HepG2 (cell line): ENCODE results near the gene KLF12.

Source experiments
- ATF5 ChIP-seq: sonication (generic); formaldehyde crosslinking; IDR thresholded peaks from 2 replicates; pipeline ENCODE4 v1.4.0; 2020; ENCODE audit warnings: mild to moderate bottlenecking, low read depth, missing genetic modification reagents
- CTCF ChIP-seq: sonication (generic); formaldehyde crosslinking; IDR thresholded peaks from 2 replicates; pipeline ENCODE4 v1.5.0; 2020; ENCODE audit warnings: mild to moderate bottlenecking, missing genetic modification reagents, moderate library complexity
- ESRRA ChIP-seq: sonication (generic); formaldehyde crosslinking; IDR thresholded peaks from 2 replicates; pipeline ENCODE4 v1.5.1; 2020; ENCODE audit warnings: mild to moderate bottlenecking, low read depth, missing genetic modification reagents
- JARID2 ChIP-seq: sonication (generic); formaldehyde crosslinking; IDR thresholded peaks from 2 replicates; pipeline ENCODE4 v1.8.1; 2023; ENCODE audit warnings: missing genetic modification reagents, inconsistent platforms; ENCODE audit not compliant: insufficient replicate concordance
- NR2F1 ChIP-seq, 2 experiments: fragments of 450-650 bp in 1 of 2; formaldehyde crosslinking in 1 of 2; IDR thresholded peaks; 2 replicates each; pipeline versions ENCODE4 v1.5.0 to v1.6.1; 2016 to 2020; ENCODE audit warnings: mild to moderate bottlenecking in 1 of 2, missing compliant biosample characterization in 1 of 2, missing genetic modification reagents in 1 of 2, moderate library complexity in 1 of 2
- PHF21A ChIP-seq: sonication (generic); formaldehyde crosslinking; IDR thresholded peaks from 2 replicates; pipeline ENCODE4 v1.5.0; 2020; ENCODE audit warnings: mild to moderate bottlenecking, missing genetic modification reagents
- POGZ ChIP-seq: sonication (generic); formaldehyde crosslinking; IDR thresholded peaks from 2 replicates; pipeline ENCODE4 v1.4.0; 2020; ENCODE audit warnings: mild to moderate bottlenecking, missing genetic modification reagents
- SMC3 ChIP-seq: IDR thresholded peaks from 2 replicates; pipeline ENCODE4 v1.6.1; 2011; ENCODE audit warnings: low read length, improper control_type of control experiment
- TOE1 ChIP-seq: sonication (generic); formaldehyde crosslinking; IDR thresholded peaks from 2 replicates; pipeline ENCODE4 v1.4.0; 2020; ENCODE audit warnings: mild to moderate bottlenecking, missing genetic modification reagents
- ZFP62 ChIP-seq: sonication (generic); formaldehyde crosslinking; IDR thresholded peaks from 2 replicates; pipeline ENCODE4 v1.4.0; 2020; ENCODE audit warnings: missing genetic modification reagents
- ZNF121 ChIP-seq: sonication (generic); formaldehyde crosslinking; IDR thresholded peaks from 2 replicates; pipeline ENCODE4 v1.5.0; 2020; ENCODE audit warnings: mild to moderate bottlenecking, missing genetic modification reagents
- ZNF343 ChIP-seq: sonication (generic); formaldehyde crosslinking; IDR thresholded peaks from 2 replicates; pipeline ENCODE4 v1.4.0; 2020; ENCODE audit warnings: mild to moderate bottlenecking, missing genetic modification reagents
- ZNF776 ChIP-seq: sonication (generic); formaldehyde crosslinking; IDR thresholded peaks from 2 replicates; pipeline ENCODE4 v1.4.0; 2020; ENCODE audit warnings: mild to moderate bottlenecking, missing genetic modification reagents

- TF ChIP-seq ZNF121 (no peak), ZNF343 (CRISPR knock-in tag) (no peak), CTCF (CRISPR knock-in tag) (no peak), JARID2 (CRISPR knock-in tag) (no peak), PHF21A (CRISPR knock-in tag) (no peak), SMC3 (no peak), TOE1 (CRISPR knock-in tag) (no peak), ZFP62 (CRISPR knock-in tag) (no peak), ZNF776 (CRISPR knock-in tag) (no peak), ATF5 (CRISPR knock-in tag) (no peak), POGZ (no peak; the same call in 1 of the 2 replicates), NR2F1 (CRISPR knock-in tag; IDR thresholded peaks at IDR 0.05) (no peak), ESRRA (CRISPR knock-in tag) (no peak)
Observed at GRCh38 chr13:74136084-74136658, 2.0 kb upstream of the KLF12 start.
